B cell (primary cell): ENCODE results near the gene CASTOR2. TPM values are rescaled to one million over a fixed set of nuclear protein-coding genes. Genes with fewer than 3 reads are reported as not detected.

Source experiments
- ATAC-seq: fragments of 200-7000 bp; cut with Tn5 transposase; one replicate; pipeline ENCODE4 v1.10.0; 2021; ENCODE audit warnings: low read depth, mild to moderate bottlenecking, moderate number of reproducible peaks, moderate library complexity
- CTCF ChIA-PET: fragments of 350-600 bp; sonication (Branson Sonifier 250); formaldehyde crosslinking; loops from one replicate; lab custom pipeline; 2021; ENCODE audit warnings: antibody characterized with exemption, inconsistent platforms; lab: Charles Lee
- POLR2A ChIA-PET: fragments of 350-600 bp; sonication (Branson Sonifier 250); formaldehyde crosslinking; loops from one replicate; lab custom pipeline; 2021; ENCODE audit warnings: antibody characterized with exemption; lab: Charles Lee
- DNase-seq: peaks from one replicate; pipeline ENCODE4 v3.0.0; 2013
- H2AFZ ChIP-seq: 2 replicates; pipeline ENCODE4 v1.6.1; 2012; ENCODE audit warnings: mild to moderate bottlenecking, low read depth, low read length; ENCODE audit not compliant: insufficient read depth, poor library complexity, severe bottlenecking
- H3K27ac ChIP-seq, 2 donors: 1 replicate in 1 of 2; 2 replicates in 1 of 2; pipeline ENCODE4 v1.5.1; 2012 to 2013; ENCODE audit warnings: low read length in 2 of 2, mild to moderate bottlenecking in 2 of 2, moderate library complexity in 1 of 2
- H3K27me3 ChIP-seq, 4 experiments: fragments of 200-600 bp in 1 of 4; sonication (generic) in 1 of 4; replicated peaks in 1 of 4; 1 replicate in 2 of 4; 2 replicates in 2 of 4; pipeline versions ENCODE4 v1.6.1 to v1.7.0; 2013 to 2016; ENCODE audit warnings: low read length in 3 of 4, mild to moderate bottlenecking in 2 of 4, mixed read lengths in 1 of 4, moderate library complexity in 1 of 4; ENCODE audit not compliant: insufficient read depth in 4 of 4, control insufficient read depth in 3 of 4; ENCODE audit errors: control extremely low read depth in 1 of 4
- H3K36me3 ChIP-seq, 2 experiments: replicated peaks in 1 of 2; 1 replicate in 1 of 2; 2 replicates in 1 of 2; pipeline versions ENCODE4 v1.6.1 to v1.7.1; 2013; ENCODE audit warnings: low read length in 1 of 2; ENCODE audit not compliant: insufficient read depth in 2 of 2, control insufficient read depth in 1 of 2; ENCODE audit errors: control extremely low read depth in 1 of 2, extremely low read depth in 1 of 2
- H3K4me1 ChIP-seq, 2 donors: fragments of 200-600 bp in 1 of 2; sonication (generic) in 1 of 2; 1 replicate in 1 of 2; 2 replicates in 1 of 2; pipeline versions ENCODE4 v1.5.1 to v1.6.1; 2013 to 2017; ENCODE audit warnings: low read length in 2 of 2; ENCODE audit not compliant: control insufficient read depth in 2 of 2, insufficient read depth in 2 of 2
- H3K4me2 ChIP-seq: replicated peaks from 2 replicates; pipeline ENCODE3; 2012; ENCODE audit warnings: mild to moderate bottlenecking, low read depth, low read length; ENCODE audit not compliant: poor library complexity, severe bottlenecking
- H3K4me3 ChIP-seq, 5 experiments: fragments of 200-600 bp in 1 of 5; sonication (generic) in 1 of 5; 1 replicate in 3 of 5; 2 replicates in 2 of 5; pipeline versions ENCODE4 v1.5.1 to v1.7.0; 2011 to 2016; ENCODE audit warnings: low read length in 4 of 5, mild to moderate bottlenecking in 4 of 5, low read depth in 2 of 5, control low read depth in 1 of 5, moderate library complexity in 1 of 5; ENCODE audit not compliant: insufficient read depth in 1 of 5; ENCODE audit errors: control extremely low read depth in 1 of 5, extremely low read depth in 1 of 5
- H3K79me2 ChIP-seq: fragments of 200-600 bp; sonication (generic); one replicate; pipeline ENCODE4 v1.6.0; 2016; ENCODE audit warnings: low read length; ENCODE audit not compliant: control insufficient read depth, insufficient read depth
- H3K9ac ChIP-seq: fragments of 200-600 bp; sonication (generic); 2 replicates; pipeline ENCODE4 v1.6.1; 2017; ENCODE audit warnings: mild to moderate bottlenecking, low read length, moderate library complexity
- H3K9me3 ChIP-seq, 3 donors: one replicate each; pipeline versions ENCODE4 v1.6.1 to v1.7.1; 2013; ENCODE audit warnings: low read length in 2 of 3; ENCODE audit not compliant: control insufficient read depth in 2 of 3, insufficient read depth in 1 of 3; ENCODE audit errors: control extremely low read depth in 1 of 3
- H4K20me1 ChIP-seq: 2 replicates; pipeline ENCODE4 v1.6.0; 2012; ENCODE audit warnings: mild to moderate bottlenecking, low read length; ENCODE audit not compliant: insufficient read depth, control insufficient read depth, poor library complexity, severe bottlenecking
- H3K27ac Mint-ChIP-seq: one replicate; pipeline ENCODE4 v1.8.0; 2021; ENCODE audit warnings: mixed read lengths
- H3K27me3 Mint-ChIP-seq: one replicate; pipeline ENCODE4 v1.8.0; 2021; ENCODE audit warnings: mixed read lengths
- H3K4me1 Mint-ChIP-seq: one replicate; pipeline ENCODE4 v1.8.0; 2021; ENCODE audit warnings: mixed read lengths
- H3K4me3 Mint-ChIP-seq: one replicate; pipeline ENCODE4 v1.8.0; 2021; ENCODE audit warnings: mixed read lengths
- H3K9me3 Mint-ChIP-seq: one replicate; pipeline ENCODE4 v1.8.0; 2022; ENCODE audit warnings: mixed read lengths; ENCODE audit not compliant: insufficient read depth
- EZH2 ChIP-seq: IDR thresholded peaks from 2 replicates; pipeline ENCODE4 v1.6.1; 2012; ENCODE audit warnings: borderline replicate concordance, low read depth, mild to moderate bottlenecking, moderate library complexity, low read length; ENCODE audit not compliant: insufficient read depth, poor library complexity, severe bottlenecking
- WGBS: methylation state at CpG from one replicate; pipeline ENCODE4 v1.1.5; 2013; ENCODE audit warnings: missing lambda C conversion rate; ENCODE audit not compliant: insufficient coverage; 5-methylcytosine and 5-hydroxymethylcytosine counted together
- intact Hi-C: fragments of 100-400 bp; cut with micrococcal nuclease; formaldehyde crosslinking; loops from one replicate; pipeline ENCODE4 v1.10.0; 2022
- polyA plus RNA-seq: library from polyadenylated mRNA; depleted of rRNA; stranded (reverse); fragments of >200 nt; gene quantifications from 2 replicates; pipeline ENCODE4 v1.2.3, GENCODE V29; 2012
- total RNA-seq, 2 donors: library from RNA; stranded (reverse); fragments of 120-200 nt in 1 of 2; gene quantifications; 1 replicate in 1 of 2; 2 replicates in 1 of 2; pipeline versions ENCODE4 v1.2.3 to v1.2.4, GENCODE V29; 2013 to 2022
- TF ChIP-seq, protein P1 (sequence below): fragments of 200-600 bp; IDR thresholded peaks from one replicate; pipeline ENCODE4 v1.8.0; 2022; ENCODE audit warnings: antibody characterized with exemption, mild to moderate bottlenecking

The CASTOR2 gene
- total and polyA plus RNA-seq, 2 donors (not counting 1 experiment from before 2014, with no cell fraction given): 1.8 to 5.1 TPM

- H3K9me3 ChIP-seq: no peaks in the 10 kb centered on the region
- intact Hi-C loops: no loop called here
- H3K27me3 ChIP-seq: no peaks in the 10 kb centered on the region
- no peak overlapping the region for H3K4me2 ChIP-seq
- no peak for ATAC-seq
- no peaks in the 10 kb centered on the region for H4K20me1 ChIP-seq
- H3K4me1 Mint-ChIP-seq: no peaks in the 10 kb centered on the region
- H3K27ac ChIP-seq: no peak overlapping the region
- no peak overlapping the region for H3K4me3 ChIP-seq
- ChIA-PET CTCF (no interaction called here), POLR2A (no interaction called here)
- DNase-seq: no peak
- H3K79me2 ChIP-seq: no peaks in the 10 kb centered on the region
- H3K9me3 Mint-ChIP-seq: no peaks in the 10 kb centered on the region
- no peaks in the 10 kb centered on the region for H3K27me3 Mint-ChIP-seq
- no peak overlapping the region for H2AFZ ChIP-seq
- no peak overlapping the region for H3K4me3 Mint-ChIP-seq
- H3K36me3 ChIP-seq: no peaks in the 10 kb centered on the region
- H3K4me1 ChIP-seq: no peaks in the 10 kb centered on the region
- 98% methylated on average over 13 of the region's 14 CpGs for WGBS
- H3K27ac Mint-ChIP-seq: no peak overlapping the region
- TF ChIP-seq, protein P1, sequence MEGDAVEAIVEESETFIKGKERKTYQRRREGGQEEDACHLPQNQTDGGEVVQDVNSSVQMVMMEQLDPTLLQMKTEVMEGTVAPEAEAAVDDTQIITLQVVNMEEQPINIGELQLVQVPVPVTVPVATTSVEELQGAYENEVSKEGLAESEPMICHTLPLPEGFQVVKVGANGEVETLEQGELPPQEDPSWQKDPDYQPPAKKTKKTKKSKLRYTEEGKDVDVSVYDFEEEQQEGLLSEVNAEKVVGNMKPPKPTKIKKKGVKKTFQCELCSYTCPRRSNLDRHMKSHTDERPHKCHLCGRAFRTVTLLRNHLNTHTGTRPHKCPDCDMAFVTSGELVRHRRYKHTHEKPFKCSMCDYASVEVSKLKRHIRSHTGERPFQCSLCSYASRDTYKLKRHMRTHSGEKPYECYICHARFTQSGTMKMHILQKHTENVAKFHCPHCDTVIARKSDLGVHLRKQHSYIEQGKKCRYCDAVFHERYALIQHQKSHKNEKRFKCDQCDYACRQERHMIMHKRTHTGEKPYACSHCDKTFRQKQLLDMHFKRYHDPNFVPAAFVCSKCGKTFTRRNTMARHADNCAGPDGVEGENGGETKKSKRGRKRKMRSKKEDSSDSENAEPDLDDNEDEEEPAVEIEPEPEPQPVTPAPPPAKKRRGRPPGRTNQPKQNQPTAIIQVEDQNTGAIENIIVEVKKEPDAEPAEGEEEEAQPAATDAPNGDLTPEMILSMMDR: no peak
- TF ChIP-seq EZH2: no peak
- no peak overlapping the region for H3K9ac ChIP-seq
Measured at GRCh38 chr7:75019800-75020199, 55.3 kb downstream of the CASTOR2 start.

DNA sequence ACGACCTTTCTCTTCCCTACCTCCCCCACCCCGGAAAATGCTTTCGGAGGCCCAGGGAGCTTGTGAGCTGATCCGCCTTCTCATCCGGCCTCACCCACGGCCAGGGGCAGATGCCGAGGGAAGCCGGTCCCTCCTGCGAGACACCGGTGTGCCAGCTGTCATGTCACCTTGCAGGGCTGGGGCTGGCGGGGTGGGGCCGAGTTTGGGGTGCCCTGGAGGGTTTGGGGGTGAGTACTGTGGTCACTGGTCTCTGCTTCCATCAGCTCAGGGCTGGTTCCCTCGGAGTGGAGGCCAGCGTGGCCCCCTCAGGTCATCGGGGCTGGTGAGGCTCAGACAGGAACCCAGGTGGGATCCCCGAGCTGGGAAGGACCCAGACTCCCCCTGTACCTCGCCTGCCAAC is 60.4 kb downstream of the CASTOR2 start:
- Histone ChIP-seq H2AFZ (no peak overlapping the region), H3K27ac (no peak overlapping the region), H3K27me3 (no peaks in the 10 kb centered on the region), H4K20me1 (no peaks in the 10 kb centered on the region), H3K79me2 (no peaks in the 10 kb centered on the region), H3K4me1 (no peaks in the 10 kb centered on the region), H3K9me3 (no peaks in the 10 kb centered on the region), H3K4me2 (no peak overlapping the region), H3K36me3 (no peaks in the 10 kb centered on the region), H3K9ac (no peak overlapping the region), H3K4me3 (no peak overlapping the region)
- DNase-seq (no peak), ATAC-seq (no peak)
- ChIA-PET POLR2A (no interaction called here), CTCF (no interaction called here)
- Mint-ChIP-seq H3K4me3 (no peak overlapping the region), H3K4me1 (no peaks in the 10 kb centered on the region), H3K9me3 (no peaks in the 10 kb centered on the region), H3K27ac (no peak overlapping the region), H3K27me3 (no peaks in the 10 kb centered on the region)
- TF ChIP-seq EZH2: no peak
- TF ChIP-seq, protein P1: no peak
- 94% methylated on average over 16 of the region's 17 CpGs for WGBS
- intact Hi-C loops: no loop called here
